Subcutaneous abdominal adipose tissue (tissue), 5 donors: ENCODE measurements around the gene RASSF5.

Experiments
- H3K27ac ChIP-seq: one replicate; pipeline ENCODE4 v1.7.0; 2013; ENCODE audit warnings: low read depth, mild to moderate bottlenecking, inconsistent platforms, low read length, moderate library complexity
- H3K27me3 ChIP-seq, 5 donors: one replicate each; pipeline ENCODE4 v1.7.0; 2013; ENCODE audit warnings: low read length in 5 of 5, inconsistent platforms in 1 of 5; ENCODE audit not compliant: control insufficient read depth in 5 of 5, insufficient read depth in 4 of 5
- H3K36me3 ChIP-seq, 5 donors: one replicate each; pipeline ENCODE4 v1.7.0; 2013; ENCODE audit warnings: low read length in 5 of 5; ENCODE audit not compliant: control insufficient read depth in 5 of 5, insufficient read depth in 5 of 5
- H3K4me1 ChIP-seq, 5 donors: one replicate each; pipeline ENCODE4 v1.7.0; 2013; ENCODE audit warnings: low read length in 5 of 5, mild to moderate bottlenecking in 3 of 5, moderate library complexity in 1 of 5; ENCODE audit not compliant: control insufficient read depth in 5 of 5, insufficient read depth in 5 of 5
- H3K4me3 ChIP-seq, 5 donors: one replicate each; pipeline ENCODE4 v1.7.0; 2013; ENCODE audit warnings: low read length in 5 of 5, low read depth in 1 of 5
- H3K9ac ChIP-seq, 5 donors: one replicate each; pipeline ENCODE4 v1.7.0; 2013; ENCODE audit warnings: low read length in 5 of 5, mild to moderate bottlenecking in 4 of 5, moderate library complexity in 3 of 5
- H3K9me3 ChIP-seq, 5 donors: one replicate each; pipeline ENCODE4 v1.7.0; 2013; ENCODE audit warnings: low read length in 5 of 5; ENCODE audit not compliant: control insufficient read depth in 5 of 5
- donor health status: healthy.
- donor health status: healthy.
- donor health status: healthy.
- donor health status: healthy.
- donor health status: healthy.

RASSF5 gene

GRCh38 chr1:206466840-206467649 is 40.3 kb upstream of the RASSF5 start:
- Histone ChIP-seq H3K27me3 (peaks cover 0 to 11% (median 4%) of the 10 kb centered on the region in 5 donors), H3K27ac (no peak overlapping the region), H3K9ac (no peak overlapping the region), H3K4me1 (peaks cover 9 to 49% (median 38%) of the 10 kb centered on the region in 5 donors), H3K9me3 (no peaks in the 10 kb centered on the region), H3K36me3 (peaks cover 0 to 8% (median 0%) of the 10 kb centered on the region in 5 donors), H3K4me3 (no peak overlapping the region)

- peaks cover 0 to 11% (median 4%) of the 10 kb centered on the region in 5 donors for H3K27me3 ChIP-seq
- no peaks in the 10 kb centered on the region for H3K9me3 ChIP-seq
- peaks cover 0 to 8% (median 0%) of the 10 kb centered on the region in 5 donors for H3K36me3 ChIP-seq
- no peak overlapping the region for H3K27ac ChIP-seq
- no peak overlapping the region for H3K9ac ChIP-seq
- H3K4me3 ChIP-seq = no peak overlapping the region
- H3K4me1 ChIP-seq = peaks cover 9 to 55% (median 38%) of the 10 kb centered on the region in 5 donors
These were observed 39.4 kb upstream of the RASSF5 start for GRCh38 chr1:206467915-206468314.

GRCh38 chr1:206468571-206468970 is 38.8 kb upstream of the RASSF5 start:
- Histone ChIP-seq H3K4me3 (no peak overlapping the region), H3K36me3 (peaks cover 0 to 5% (median 0%) of the 10 kb centered on the region in 5 donors), H3K27me3 (peaks cover 0 to 11% (median 4%) of the 10 kb centered on the region in 5 donors), H3K27ac (no peak overlapping the region), H3K9ac (no peak overlapping the region), H3K4me1 (peaks cover 9 to 60% (median 38%) of the 10 kb centered on the region in 5 donors), H3K9me3 (no peaks in the 10 kb centered on the region)

GRCh38 chr1:206469411-206469932 is 37.9 kb upstream of the RASSF5 start:
- Histone ChIP-seq H3K27me3 (peaks cover 0 to 11% (median 4%) of the 10 kb centered on the region in 5 donors), H3K4me1 (peaks cover 8 to 56% (median 33%) of the 10 kb centered on the region in 5 donors), H3K36me3 (peaks cover 0 to 6% (median 0%) of the 10 kb centered on the region in 5 donors), H3K9ac (no peak overlapping the region), H3K27ac (no peak overlapping the region), H3K9me3 (no peaks in the 10 kb centered on the region), H3K4me3 (peak overlapping the region in 1 of 5 donors; percentile 69)

GRCh38 chr1:206469933-206470691 is 37.2 kb upstream of the RASSF5 start, which contains the start of gene IKBKE:
TSS of gene IKBKE (plus strand) at chr1:206470476. CDS start at chr1:206473228, 2,752 bp downstream.
- Histone ChIP-seq H3K9me3 (no peaks in the 10 kb centered on the region), H3K4me3 (peak within 1 kb of the TSS; percentile 69 to 93 (median 80)), H3K36me3 (peaks cover 0 to 10% (median 0%) of the 10 kb centered on the region in 5 donors), H3K4me1 (peaks cover 4 to 50% (median 27%) of the 10 kb centered on the region in 5 donors), H3K27me3 (peaks cover 0 to 11% (median 4%) of the 10 kb centered on the region in 5 donors), H3K27ac (no peak within 1 kb of the TSS), H3K9ac (peak within 1 kb of the TSS in 4 of 5 donors; percentile 44 to 72 (median 56))

GRCh38 chr1:206470692-206471414 is 36.5 kb upstream of the RASSF5 start:
- Histone ChIP-seq H3K27me3 (peaks cover 0 to 11% (median 4%) of the 10 kb centered on the region in 5 donors), H3K36me3 (peaks cover 0 to 12% (median 0%) of the 10 kb centered on the region in 5 donors), H3K4me1 (peaks cover 4 to 50% (median 27%) of the 10 kb centered on the region in 5 donors), H3K27ac (no peak overlapping the region), H3K9ac (peak overlapping the region in 4 of 5 donors; percentile 44 to 72 (median 56)), H3K4me3 (peak overlapping the region; percentile 69 to 93 (median 80)), H3K9me3 (no peaks in the 10 kb centered on the region)

GRCh38 chr1:206471415-206471801 is 35.9 kb upstream of the RASSF5 start:
- peaks cover 0 to 11% (median 4%) of the 10 kb centered on the region in 5 donors for H3K27me3 ChIP-seq
- peaks cover 0 to 18% (median 4%) of the 10 kb centered on the region in 5 donors for H3K36me3 ChIP-seq
- H3K9ac ChIP-seq = peak overlapping the region in 1 of 5 donors; percentile 44
- H3K9me3 ChIP-seq = no peaks in the 10 kb centered on the region
- peak overlapping the region in 3 of 5 donors; percentile 69 to 80 (median 70) for H3K4me3 ChIP-seq
- H3K4me1 ChIP-seq = peaks cover 4 to 50% (median 27%) of the 10 kb centered on the region in 5 donors
- no peak overlapping the region for H3K27ac ChIP-seq

- H3K9ac ChIP-seq = no peak overlapping the region
- H3K9me3 ChIP-seq = no peaks in the 10 kb centered on the region
- H3K4me1 ChIP-seq = peaks cover 4 to 47% (median 27%) of the 10 kb centered on the region in 5 donors
- H3K36me3 ChIP-seq = peaks cover 0 to 24% (median 8%) of the 10 kb centered on the region in 5 donors
- no peak overlapping the region for H3K4me3 ChIP-seq
- peaks cover 0 to 11% (median 4%) of the 10 kb centered on the region in 5 donors for H3K27me3 ChIP-seq
- H3K27ac ChIP-seq = no peak overlapping the region
These were observed 35.3 kb upstream of the RASSF5 start for GRCh38 chr1:206472024-206472423.

- Histone ChIP-seq H3K27ac (no peak overlapping the region), H3K4me1 (peaks cover 4 to 42% (median 27%) of the 10 kb centered on the region in 5 donors), H3K4me3 (peak overlapping the region in 1 of 5 donors; percentile 10), H3K9me3 (no peaks in the 10 kb centered on the region), H3K9ac (no peak overlapping the region), H3K36me3 (peaks cover 0 to 28% (median 13%) of the 10 kb centered on the region in 5 donors), H3K27me3 (peaks cover 0 to 9% (median 1%) of the 10 kb centered on the region in 5 donors)
These were observed 34.9 kb upstream of the RASSF5 start for GRCh38 chr1:206472454-206472853.
